Adipose tissue (tissue), 3 donors: ENCODE measurements around the gene TOMT. TPM values are rescaled to one million over a fixed set of nuclear protein-coding genes. Genes with fewer than 3 reads are reported as not detected.

Experiments used
- H3K27ac ChIP-seq: one replicate; pipeline ENCODE4 v1.5.1; 2013; ENCODE audit warnings: low read depth, low read length
- WGBS, 3 donors: extraction: QIAGEN DNeasy Blood & Tissue Kit; methylation state at CpG; one replicate each; pipeline ENCODE4 v1.1.7; 2013; 5-methylcytosine and 5-hydroxymethylcytosine counted together
- polyA plus RNA-seq, 3 donors: library from polyadenylated mRNA; stranded (reverse); fragments of 200-250 nt; gene quantifications; one replicate each; pipeline ENCODE4 v1.2.3, GENCODE V29; 2013
- donor health status: healthy with polysubstance abuse.
- donor health status: Bipolar disorder and iron deficiency.
- donor health status: healthy.

Gene TOMT, protein sequence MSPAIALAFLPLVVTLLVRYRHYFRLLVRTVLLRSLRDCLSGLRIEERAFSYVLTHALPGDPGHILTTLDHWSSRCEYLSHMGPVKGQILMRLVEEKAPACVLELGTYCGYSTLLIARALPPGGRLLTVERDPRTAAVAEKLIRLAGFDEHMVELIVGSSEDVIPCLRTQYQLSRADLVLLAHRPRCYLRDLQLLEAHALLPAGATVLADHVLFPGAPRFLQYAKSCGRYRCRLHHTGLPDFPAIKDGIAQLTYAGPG
- polyA plus RNA-seq = not detected

DNA sequence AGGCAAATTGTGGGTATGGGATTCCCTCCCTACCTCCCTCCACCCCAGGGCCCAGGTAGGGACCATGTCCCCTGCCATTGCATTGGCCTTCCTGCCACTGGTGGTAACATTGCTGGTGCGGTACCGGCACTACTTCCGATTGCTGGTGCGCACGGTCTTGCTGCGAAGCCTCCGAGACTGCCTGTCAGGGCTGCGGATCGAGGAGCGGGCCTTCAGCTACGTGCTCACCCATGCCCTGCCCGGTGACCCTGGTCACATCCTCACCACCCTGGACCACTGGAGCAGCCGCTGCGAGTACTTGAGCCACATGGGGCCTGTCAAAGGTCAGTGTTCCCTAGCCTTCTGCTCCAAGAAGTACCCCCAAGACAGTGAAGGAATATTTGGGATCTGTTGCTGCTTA is at the start of gene TOMT:
TOMT (plus strand) TSS at position 37 of the 400 bp plus-strand sequence; CDS start at position 65, 28 bp downstream.
- H3K27ac ChIP-seq = no peak within 1 kb of the TSS
- 92 to 95% (median 93%) methylated on average over 14 of the region's 14 CpGs for WGBS, 3 donors

DNA sequence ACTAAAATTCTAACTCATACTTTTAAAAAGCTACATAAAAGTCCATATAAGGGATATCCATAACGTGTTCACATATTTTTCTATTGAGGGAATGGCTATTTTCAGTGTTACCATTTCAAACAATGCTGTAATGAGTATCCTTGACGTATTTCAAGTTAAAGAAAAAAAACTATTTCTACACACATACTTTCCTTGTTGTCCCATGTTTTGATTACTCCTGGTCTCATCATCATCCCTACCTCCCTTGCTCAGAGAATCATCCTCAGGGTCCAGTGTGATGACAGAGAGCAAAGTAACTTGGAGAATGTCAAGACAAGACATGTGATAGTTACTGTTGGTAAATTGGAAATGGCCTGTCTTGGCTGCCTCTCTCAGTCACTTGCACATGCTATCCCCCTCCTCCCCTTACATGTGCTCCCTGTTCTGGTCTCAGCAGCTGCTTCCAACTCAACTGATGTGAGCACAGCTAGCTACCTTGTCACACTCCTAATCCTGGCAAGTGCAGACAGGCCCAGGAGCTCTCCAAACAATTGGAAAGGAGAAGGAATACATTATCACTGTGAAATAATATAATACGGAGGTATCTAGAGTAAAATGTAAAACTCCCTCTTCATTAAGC is 47.2 kb upstream of the TOMT start:
- no peak overlapping the region for H3K27ac ChIP-seq
- 86 to 90% (median 88%) methylated on average over 3 of the region's 3 CpGs for WGBS, 3 donors

DNA sequence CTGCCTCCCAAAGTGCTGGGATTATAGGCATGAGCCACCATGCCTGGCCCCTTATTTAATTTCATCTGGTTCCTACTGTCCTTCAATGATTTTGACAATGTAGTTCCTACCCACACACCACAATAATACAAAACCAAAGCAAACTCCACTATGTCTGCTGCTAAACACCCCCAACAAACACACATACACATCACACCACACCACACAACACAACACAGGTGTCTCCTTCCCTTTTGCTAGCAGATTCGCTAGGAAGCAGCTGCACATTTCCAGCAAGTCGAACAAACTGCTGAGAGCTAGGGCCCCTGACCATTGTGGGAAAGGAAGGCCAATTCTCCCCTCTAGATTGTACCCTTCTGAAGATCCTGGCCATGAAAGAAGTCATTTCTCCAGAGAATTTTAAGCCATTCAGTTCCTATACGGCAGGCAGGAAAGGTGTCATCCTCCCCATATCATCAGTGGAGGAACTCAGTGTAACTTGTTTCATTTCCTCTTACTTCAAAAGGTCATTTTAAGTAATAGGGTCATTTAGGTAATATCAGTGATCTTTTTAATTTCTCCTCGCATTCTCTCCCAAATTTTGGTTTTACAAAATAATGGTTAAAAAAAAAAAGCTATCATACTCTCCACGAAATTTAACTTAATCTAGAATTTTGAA is 43.9 kb upstream of the TOMT start:
- 72 to 90% (median 75%) methylated on average over 5 of the region's 5 CpGs for WGBS, 3 donors
- H3K27ac ChIP-seq = no peak overlapping the region

DNA sequence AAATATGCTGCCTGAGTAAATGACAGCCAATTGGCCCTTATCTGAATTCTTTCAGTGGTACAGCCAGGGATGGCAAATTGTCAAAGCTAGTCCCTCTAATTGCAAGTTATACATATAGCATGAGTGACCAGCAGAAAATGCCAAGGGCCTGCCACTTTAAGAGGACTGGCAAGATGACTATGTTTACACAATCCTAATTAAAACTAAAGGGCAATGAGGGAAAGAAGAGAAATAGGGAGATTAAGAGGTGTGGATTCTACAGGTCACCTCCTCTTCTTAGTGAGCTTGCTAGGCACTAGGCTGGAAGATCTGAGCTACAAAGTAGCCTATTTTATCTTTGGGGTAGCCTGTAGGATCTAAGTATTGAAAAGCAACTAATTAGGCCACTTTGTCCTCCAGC is 38.9 kb upstream of the TOMT start:
- no peak overlapping the region for H3K27ac ChIP-seq

DNA sequence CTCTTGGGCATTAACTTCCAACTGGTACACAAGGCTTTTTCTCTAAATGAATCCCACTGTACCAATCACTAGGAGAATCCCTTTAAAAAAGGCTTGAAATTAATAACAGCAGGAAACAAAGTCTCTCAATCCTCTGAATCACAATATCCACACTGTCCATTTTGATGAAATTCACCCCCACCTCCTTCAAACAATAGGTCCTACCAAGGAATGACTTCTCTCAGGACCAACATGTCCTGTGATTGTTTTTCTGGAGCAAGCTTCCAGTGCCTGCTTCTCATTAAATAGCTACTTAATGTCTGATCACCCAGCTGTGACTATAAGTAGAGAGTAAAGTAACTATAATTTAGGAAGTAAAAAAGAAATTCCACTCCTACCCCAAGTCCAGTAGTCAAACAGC is 38.5 kb upstream of the TOMT start:
- no peak overlapping the region for H3K27ac ChIP-seq

DNA sequence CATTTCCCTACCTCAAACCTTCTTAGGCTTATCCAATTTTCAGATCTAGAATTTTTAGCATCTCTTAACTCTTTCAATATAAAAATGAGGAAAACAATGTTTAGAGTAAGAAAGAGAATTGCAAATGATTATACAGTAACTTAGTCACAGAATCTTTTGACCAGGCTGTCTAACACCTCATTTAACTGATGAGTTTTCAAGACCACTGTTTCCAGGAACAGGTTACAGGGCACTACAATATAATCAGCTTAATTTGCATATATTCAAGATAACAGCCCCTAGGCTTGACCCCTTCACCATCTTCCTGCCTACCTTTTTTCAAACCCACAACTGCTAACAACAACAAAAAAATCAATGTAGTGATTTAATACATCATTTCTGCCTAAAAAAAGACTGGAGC is 38.0 kb upstream of the TOMT start:
- no peak overlapping the region for H3K27ac ChIP-seq

DNA sequence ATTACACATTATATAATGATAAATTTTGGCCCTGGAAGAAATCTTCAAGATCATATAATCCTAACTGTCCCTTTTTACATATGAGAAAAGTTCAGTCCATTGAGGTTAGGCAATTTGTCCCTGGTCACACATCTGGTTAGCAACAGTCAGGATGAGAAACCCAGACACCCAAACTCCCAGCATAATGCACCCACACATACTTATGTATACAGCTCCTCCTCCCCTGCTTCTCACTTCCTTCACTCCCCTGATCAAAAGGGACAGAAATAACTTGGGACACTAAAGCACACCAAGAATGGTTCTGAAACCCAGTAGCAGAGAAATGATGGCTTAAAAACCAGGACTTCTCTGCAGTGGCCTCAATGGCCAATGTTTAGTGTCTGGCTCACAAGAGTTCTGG is 36.5 kb upstream of the TOMT start:
- H3K27ac ChIP-seq = peak overlapping the region; percentile 81

DNA sequence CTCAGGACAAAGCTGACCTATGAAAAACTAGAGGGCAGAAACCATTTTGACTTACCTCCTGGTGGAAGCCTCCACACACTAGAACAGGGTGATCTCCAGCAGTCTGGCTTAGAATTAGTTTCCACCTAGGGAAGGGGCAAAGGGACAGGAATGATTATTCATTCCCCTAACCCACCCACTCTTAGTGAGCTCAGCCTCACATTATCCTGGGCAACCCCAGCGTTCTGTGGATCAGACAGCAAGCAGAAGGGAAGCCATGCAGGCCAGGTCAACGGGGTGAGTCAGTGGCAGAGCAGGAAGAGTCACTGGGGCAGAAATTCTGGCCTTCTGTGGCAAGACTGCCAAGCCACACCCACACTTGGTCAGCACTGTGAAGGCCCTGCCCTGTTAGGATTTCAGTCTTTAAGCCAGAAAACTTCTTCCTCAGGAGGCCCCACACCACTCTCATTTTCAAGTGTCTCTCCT is 35.9 kb upstream of the TOMT start:
- WGBS, 3 donors = 0 to 13% (median 3%) methylated on average over 2 of the region's 2 CpGs

DNA sequence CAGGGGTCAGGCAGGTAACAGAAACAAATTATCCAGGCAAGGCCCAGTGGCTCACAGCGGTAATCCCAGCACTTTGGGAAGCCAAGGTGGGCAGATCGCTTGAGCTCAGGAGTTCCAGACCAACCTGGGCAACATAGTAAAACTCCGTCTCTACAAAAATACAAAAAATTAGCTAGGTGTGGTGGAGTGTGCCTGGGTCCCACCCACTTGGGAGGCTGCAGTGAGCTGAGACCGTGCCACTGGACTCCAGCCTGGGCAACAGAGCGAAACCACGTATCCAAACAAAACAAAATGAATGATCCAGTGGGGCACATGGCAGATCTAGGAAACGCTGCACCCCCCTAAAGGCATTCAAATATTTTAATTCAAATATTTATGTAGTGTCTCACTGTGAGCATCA is 35.2 kb upstream of the TOMT start:
- WGBS, 3 donors = 94 to 96% (median 95%) methylated on average over 7 of the region's 7 CpGs
- H3K27ac ChIP-seq = peak overlapping the region; percentile 81

More for the DNA sequence above, 35.9 kb upstream of the TOMT start:
- peak overlapping the region; percentile 81 for H3K27ac ChIP-seq

DNA sequence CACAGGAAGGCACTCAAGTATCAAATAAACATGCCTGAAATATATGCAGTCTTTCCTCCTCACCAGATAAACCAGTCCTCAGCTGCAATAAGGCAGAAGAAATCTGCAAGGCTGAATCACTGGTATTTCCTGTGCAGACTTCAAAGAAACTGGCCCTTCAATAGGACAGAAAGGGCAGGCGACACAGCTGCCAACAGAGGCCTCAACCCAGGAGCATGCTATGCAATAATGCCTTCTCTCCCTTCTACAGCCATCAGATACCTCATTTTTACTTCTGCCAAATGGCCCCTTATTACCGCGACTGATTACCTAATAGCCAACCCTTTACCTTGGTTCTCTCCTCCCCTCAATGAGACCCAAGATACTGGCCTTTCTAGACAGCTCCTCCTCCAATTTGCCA is 33.4 kb upstream of the TOMT start:
- 55 to 75% (median 63%) methylated on average over 3 of the region's 3 CpGs for WGBS, 3 donors

DNA sequence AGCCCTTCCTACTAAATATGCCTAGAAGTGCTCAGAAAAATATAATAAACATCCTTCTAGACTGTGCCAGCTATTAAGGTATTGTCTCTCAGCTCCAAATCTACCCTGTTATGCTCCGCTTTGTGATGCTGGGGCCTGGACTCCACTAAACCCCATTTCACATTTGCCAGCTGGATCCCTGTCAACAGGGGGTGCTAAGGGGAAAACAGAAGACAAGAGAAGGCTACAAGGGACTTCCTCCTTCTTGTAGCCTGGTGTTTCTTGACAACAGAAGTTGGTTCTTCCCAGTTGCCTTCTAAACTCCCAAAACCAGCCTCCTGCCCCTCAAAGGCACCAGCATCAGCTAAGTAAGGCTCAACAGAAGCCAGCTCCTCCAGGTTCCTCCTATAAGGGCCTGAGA is 30.6 kb upstream of the TOMT start:
- H3K27ac ChIP-seq = no peak overlapping the region

More for the DNA sequence above, 33.4 kb upstream of the TOMT start:
- H3K27ac ChIP-seq = no peak overlapping the region

DNA sequence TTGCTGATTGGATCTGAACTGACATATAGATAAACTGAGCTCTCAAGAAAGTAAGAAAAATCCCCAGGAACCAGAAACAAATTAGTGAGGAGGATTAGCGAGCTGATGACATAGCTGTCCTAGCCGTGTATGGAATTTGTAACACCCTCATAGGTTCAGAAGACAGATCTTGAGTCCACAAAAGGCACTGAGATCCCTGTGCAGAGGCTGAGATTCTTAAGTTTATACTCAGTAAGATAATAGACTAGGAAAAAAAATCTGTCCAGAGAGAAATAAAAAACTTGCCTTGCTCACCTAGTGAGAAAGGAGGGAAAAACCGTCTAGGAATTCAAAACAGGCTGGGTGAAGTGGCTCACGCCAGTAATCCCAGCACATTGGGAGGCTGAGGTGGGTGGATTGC is 30.0 kb upstream of the TOMT start:
- WGBS, 3 donors = 80 to 96% (median 96%) methylated on average over 4 of the region's 4 CpGs
- H3K27ac ChIP-seq = no peak overlapping the region

More for the DNA sequence above, 30.6 kb upstream of the TOMT start:
- WGBS, 3 donors = 84 to 96% (median 96%) methylated on average over 1 of the region's 1 CpG

DNA sequence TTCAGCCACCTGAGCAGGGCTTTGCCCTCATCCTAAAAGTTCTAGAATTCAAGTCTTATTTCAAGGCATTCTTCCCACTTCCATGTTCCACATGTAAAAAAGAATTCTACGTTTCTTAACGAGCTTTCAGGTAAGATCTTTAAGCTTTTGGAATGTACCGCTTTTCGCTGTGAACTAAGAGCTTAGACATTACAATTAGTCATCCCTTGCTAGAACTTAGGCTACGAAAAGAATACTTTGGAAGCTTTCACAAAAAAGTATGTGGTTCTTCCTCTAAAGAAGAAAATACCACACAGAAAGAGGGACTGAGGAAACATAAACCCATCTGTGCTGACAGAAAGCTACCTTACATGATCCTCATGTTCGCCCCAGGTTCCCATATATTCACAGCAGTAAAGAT is 27.2 kb upstream of the TOMT start:
- 64 to 79% (median 78%) methylated on average over 6 of the region's 6 CpGs for WGBS, 3 donors

DNA sequence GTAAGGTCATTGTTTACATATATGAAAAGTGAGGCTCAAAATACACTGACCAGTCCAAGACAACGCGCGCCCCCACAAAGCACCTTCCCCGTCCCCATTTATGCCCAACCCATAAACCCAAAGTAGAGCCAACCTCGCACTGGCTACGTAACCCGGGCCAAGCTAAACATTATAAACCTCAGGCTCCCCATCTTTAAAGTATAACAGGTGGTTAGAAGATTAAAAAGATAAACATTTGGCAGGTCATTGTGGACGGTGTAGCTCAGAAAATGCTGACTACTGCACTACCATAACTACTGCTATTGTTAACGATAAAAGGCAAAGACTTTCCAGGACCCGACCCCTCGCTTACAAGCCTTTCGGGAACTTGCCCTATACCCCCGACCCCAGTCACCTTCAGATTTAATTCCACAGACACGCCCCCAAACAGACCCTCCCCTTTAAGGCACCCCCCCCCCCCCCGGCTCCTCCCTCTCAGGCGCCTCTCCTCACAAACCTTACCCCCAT is 25.9 kb upstream of the TOMT start:
- 3 to 8% (median 5%) methylated on average over 16 of the region's 16 CpGs for WGBS, 3 donors
- no peak overlapping the region for H3K27ac ChIP-seq

More for the DNA sequence above, 27.2 kb upstream of the TOMT start:
- no peak overlapping the region for H3K27ac ChIP-seq

DNA sequence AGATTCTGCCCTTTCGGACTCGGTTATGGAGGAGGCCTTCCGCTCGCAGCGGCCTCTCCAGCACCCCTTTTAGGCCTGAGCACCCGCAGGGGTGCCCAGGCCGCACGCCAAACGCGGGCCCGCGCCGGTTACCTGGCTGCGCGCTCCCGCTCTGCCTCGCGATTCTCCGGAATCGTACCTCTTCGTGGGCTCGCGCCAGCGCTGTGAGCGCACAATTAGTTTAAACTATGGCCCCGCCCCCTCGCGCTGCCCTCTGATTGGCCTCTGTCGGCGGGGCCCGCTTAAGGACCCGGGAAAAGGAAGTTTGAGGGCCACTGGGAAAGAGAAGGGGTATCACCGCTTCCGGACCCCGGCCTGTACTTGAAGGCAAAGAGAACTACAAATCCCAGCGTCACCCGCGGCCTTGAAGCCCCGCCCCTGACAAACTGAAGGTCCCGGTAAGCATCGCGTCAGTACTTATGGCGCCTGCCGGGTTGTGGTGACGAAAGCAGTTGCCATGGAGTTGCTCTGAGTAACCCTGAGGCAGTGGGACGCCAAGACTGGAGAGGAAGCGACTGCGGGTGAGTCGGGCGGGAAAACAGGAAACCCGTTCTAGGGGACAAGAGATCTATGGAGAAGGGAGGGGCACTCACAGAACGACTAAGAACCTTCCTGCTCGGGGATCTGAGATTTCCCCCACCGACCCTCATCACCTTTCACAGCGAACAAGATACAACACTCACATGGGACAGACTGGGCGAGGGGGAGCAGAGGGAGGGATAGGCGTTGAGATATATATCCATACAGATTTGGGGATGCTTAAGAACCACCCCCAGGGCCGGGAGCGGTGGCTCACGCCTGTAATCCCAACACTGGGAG is 25.2 kb upstream of the TOMT start, which contains the start of the genes LRRC51 and NUMA1:
LRRC51 (plus strand) TSS at position 525 of the 858 bp plus-strand sequence. CDS start 8,234 bp downstream, outside the sequence.
NUMA1 (minus strand) TSS at position 217 of the 858 bp plus-strand sequence. CDS start 44,599 bp downstream, outside the sequence.
- WGBS, 3 donors = 0 to 1% (median 1%) methylated on average over 60 of the region's 60 CpGs
- no peak within 1 kb of the TSS for H3K27ac ChIP-seq

DNA sequence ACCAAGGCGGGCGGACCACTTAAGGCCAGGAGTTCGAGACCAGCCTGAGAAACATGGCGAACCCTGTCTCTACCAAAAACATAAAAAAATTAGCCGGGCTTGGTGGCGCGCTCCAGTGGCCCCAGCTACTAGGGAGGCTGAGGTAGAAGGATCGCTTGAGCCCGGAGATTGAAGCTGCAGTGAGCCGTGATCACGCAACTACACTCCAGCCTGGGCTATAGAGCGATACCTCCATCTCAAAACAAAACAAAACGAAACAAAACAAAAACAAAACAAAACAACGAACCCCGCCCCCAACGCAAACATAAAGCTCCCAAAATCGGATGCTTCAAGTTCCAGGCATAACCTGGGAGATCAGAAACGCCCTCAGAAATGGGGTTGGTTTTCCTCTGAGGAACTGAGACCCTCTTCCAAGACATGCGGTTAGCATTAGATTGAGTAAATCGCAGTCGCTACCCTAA is 24.5 kb upstream of the TOMT start:
- H3K27ac ChIP-seq = no peak overlapping the region
- 67 to 73% (median 70%) methylated on average over 21 of the region's 21 CpGs for WGBS, 3 donors

DNA sequence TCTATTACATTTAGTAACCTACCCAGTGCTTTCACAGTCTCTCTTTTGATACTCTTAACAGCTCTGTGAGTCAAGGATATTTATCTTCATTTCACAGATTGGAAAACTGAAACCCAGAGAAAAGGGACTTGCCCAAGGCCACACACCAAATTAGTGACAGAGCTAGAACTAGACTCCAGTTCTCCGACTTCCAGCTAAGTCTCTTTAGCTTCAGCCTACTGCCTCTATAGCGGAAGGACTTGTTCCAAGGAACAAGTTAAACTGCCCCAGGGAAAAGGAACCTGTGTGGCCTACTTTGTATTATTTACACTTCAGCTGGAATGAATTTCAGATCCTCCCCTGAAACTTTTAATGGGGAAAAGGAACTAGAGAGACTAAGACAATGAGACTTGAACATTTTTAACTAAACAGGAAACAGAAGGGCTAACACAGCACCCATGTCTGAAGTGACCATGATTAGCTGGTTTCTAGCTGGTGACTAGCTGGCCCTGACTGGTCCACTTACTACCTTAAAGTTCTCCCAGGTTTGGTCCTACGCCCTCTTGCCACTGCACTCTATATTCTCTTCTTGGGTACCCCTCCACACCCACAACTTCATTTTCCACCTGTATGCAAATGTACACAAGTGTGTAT is 23.8 kb upstream of the TOMT start:
- H3K27ac ChIP-seq = peak overlapping the region; percentile 43
- 80 to 89% (median 89%) methylated on average over 3 of the region's 3 CpGs for WGBS, 3 donors

DNA sequence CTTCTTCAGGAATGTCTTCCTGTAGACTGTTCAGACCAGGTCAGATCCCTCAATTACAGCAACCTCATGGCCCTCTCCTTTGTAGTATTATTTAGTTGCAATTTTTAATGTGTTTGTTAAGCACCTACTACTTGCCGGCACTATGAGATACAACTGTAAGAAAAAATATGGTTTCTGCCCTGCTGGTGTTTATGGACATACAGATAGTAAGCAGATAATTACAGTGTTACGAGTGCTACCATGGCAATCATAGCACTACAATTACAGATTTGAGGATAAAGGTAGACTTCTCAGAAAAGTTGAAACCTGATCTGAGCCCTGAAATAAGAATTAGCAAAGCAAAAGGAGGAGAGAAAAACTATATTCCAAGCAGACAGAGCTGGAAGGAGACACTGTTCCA is 22.3 kb upstream of the TOMT start:
- no peak overlapping the region for H3K27ac ChIP-seq
- WGBS, 3 donors = 74 to 93% (median 91%) methylated on average over 2 of the region's 2 CpGs
